Mesothelial cell of epicardium (in vitro differentiated cells): ENCODE results near the gene CREBL2. TPM values are rescaled to one million over a fixed set of nuclear protein-coding genes. Genes with fewer than 3 reads are reported as not detected.

ENCODE experiments used
- DNase-seq, 2 experiments: peaks; one replicate each; pipeline ENCODE4 v3.0.0; 2021; ENCODE audit warnings: low spot score in 2 of 2; ENCODE audit not compliant: unreplicated experiment in 2 of 2
- H3K27ac Mint-ChIP-seq: 2 replicates; pipeline ENCODE4 v1.8.0; 2021; ENCODE audit warnings: mixed read lengths
- H3K27me3 Mint-ChIP-seq: 2 replicates; pipeline ENCODE4 v1.8.0; 2021; ENCODE audit warnings: low read depth, mixed read lengths
- H3K36me3 Mint-ChIP-seq: 2 replicates; pipeline ENCODE4 v1.8.0; 2021; ENCODE audit warnings: mixed read lengths
- H3K4me1 Mint-ChIP-seq: 2 replicates; pipeline ENCODE4 v1.8.0; 2021; ENCODE audit warnings: mixed read lengths
- H3K4me3 Mint-ChIP-seq: 2 replicates; pipeline ENCODE4 v1.8.0; 2021; ENCODE audit warnings: mild to moderate bottlenecking, moderate library complexity, mixed read lengths
- H3K9me3 Mint-ChIP-seq: 2 replicates; pipeline ENCODE4 v1.8.0; 2021; ENCODE audit warnings: mixed read lengths
- total RNA-seq: library from RNA; stranded (reverse); gene quantifications from 3 replicates; pipeline ENCODE4 v1.2.1, GENCODE V29; 2021
- TF ChIP-seq, protein P1 (sequence below): fragments of 200-600 bp; sonication (generic); IDR thresholded peaks from one replicate; pipeline ENCODE4 v1.5.0; 2021; ENCODE audit warnings: antibody characterized with exemption; ENCODE audit not compliant: unreplicated experiment

The CREBL2 gene
- total RNA-seq, 1 donor from 2014 or later: 8.0 TPM

DNA sequence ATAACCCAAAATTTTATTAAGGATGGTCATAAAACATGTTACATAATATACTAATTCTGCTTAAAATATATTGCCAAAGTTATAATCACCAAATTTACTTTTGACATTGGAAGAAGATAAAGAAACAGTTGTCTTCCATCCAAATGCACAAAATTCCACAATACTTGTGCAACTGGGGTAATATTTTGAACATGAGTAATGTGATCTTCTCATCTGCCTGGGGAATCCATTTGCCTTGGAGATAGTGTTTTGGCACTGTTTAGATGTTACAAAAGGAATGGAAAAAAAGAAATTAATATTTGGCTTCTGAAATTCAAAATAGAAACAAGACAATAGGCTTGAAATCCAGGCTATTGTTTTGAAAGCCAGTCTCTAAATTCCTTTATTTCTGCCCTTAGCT, 75.2 kb downstream of the CREBL2 start:
- no peak for DNase-seq
- no peaks in the 10 kb centered on the region for H3K36me3 Mint-ChIP-seq

DNA sequence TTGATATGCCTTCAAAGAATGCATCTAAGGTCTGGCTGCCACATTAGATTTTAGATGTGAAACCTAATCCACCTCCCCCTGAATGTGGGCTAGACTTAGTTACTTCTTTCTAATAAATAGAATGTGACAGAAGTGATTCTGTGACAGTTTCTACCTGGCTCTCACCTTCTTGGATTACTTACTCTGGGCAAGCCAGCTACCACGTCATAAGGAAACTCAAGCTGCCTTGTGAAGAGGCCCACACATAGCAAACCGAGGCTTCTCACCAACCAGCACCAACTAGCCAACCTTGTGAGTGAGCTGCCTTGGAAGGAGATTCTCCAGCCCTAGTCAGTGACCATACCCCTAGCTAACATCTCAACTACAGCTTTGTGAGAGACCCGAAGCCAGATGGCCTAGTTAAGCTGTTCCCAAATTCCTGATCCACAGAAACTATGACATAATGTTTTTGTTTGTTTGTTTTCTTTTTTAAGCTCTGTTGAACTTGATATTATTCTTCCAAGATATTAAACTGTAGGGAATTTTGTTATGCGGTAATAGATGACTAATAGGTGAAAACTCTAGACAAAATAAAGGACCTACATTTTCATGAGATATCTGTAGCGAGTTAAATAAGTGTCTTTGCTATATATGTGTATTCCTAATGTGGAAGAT, 78.1 kb downstream of the CREBL2 start:
- TF ChIP-seq, protein P1, sequence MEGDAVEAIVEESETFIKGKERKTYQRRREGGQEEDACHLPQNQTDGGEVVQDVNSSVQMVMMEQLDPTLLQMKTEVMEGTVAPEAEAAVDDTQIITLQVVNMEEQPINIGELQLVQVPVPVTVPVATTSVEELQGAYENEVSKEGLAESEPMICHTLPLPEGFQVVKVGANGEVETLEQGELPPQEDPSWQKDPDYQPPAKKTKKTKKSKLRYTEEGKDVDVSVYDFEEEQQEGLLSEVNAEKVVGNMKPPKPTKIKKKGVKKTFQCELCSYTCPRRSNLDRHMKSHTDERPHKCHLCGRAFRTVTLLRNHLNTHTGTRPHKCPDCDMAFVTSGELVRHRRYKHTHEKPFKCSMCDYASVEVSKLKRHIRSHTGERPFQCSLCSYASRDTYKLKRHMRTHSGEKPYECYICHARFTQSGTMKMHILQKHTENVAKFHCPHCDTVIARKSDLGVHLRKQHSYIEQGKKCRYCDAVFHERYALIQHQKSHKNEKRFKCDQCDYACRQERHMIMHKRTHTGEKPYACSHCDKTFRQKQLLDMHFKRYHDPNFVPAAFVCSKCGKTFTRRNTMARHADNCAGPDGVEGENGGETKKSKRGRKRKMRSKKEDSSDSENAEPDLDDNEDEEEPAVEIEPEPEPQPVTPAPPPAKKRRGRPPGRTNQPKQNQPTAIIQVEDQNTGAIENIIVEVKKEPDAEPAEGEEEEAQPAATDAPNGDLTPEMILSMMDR: no peak
- no peak for DNase-seq

More for the DNA sequence above, 75.2 kb downstream of the CREBL2 start:
- H3K9me3 Mint-ChIP-seq: no peaks in the 10 kb centered on the region
- no peak overlapping the region for H3K4me3 Mint-ChIP-seq
- H3K4me1 Mint-ChIP-seq: peaks cover 7% of the 10 kb centered on the region
- H3K27ac Mint-ChIP-seq: no peak overlapping the region
- TF ChIP-seq, protein P1: no peak
- H3K27me3 Mint-ChIP-seq: peaks cover 2% of the 10 kb centered on the region

DNA sequence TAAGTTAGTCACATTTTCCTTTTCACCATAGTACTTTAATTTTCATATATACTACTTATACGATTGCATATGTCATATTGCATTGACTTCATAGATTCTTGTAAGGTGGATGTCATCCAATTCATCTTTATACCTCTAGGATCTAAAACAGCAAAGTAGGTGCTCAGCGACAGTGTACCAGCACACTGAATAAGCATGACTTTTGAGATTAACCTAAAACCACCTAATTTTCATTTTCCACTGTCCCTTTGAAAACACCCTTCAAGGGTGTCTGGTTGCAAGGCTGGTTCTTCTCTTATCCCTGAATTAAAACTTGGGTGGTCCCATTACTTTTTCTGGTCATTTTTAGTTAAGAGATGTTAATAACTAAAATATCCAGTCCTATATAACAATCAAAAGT, 79.9 kb downstream of the CREBL2 start:
- Mint-ChIP-seq H3K4me1 (peaks cover 7% of the 10 kb centered on the region), H3K27me3 (peaks cover 2% of the 10 kb centered on the region), H3K27ac (no peak overlapping the region), H3K36me3 (no peaks in the 10 kb centered on the region), H3K9me3 (no peaks in the 10 kb centered on the region), H3K4me3 (no peak overlapping the region)
- TF ChIP-seq, protein P1: no peak
- DNase-seq: no peak

More for the DNA sequence above, 78.1 kb downstream of the CREBL2 start:
- H3K4me3 Mint-ChIP-seq: no peak overlapping the region
- H3K27ac Mint-ChIP-seq: no peak overlapping the region
- no peaks in the 10 kb centered on the region for H3K9me3 Mint-ChIP-seq
- H3K36me3 Mint-ChIP-seq: no peaks in the 10 kb centered on the region
- H3K4me1 Mint-ChIP-seq: peaks cover under 1% of the 10 kb centered on the region
- H3K27me3 Mint-ChIP-seq: peaks cover 2% of the 10 kb centered on the region

DNA sequence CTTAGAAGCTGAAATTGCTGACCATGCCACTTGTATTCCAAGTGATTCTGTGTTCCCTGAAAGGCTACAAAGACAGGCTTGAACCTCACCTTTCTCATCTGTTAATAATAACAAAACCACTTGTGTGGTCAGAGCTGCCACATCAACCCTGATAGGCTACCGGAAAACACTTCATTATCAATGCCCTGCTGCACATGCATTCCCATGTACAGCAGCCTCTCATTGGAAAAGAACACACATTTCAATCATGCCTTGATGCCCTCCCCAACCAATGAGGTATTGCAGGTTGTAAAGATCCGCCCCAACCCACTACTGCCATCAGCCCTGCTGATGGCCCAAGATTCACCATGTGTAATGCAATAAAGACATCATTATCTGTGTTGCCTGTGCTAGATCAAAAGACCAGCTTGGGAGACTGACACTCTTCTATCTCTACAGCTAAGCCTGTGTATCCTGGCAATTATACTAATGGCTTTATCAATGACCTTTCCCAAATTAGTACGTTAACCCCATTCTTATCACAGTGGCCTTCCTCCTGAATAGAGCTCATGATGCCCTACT, 81.5 kb downstream of the CREBL2 start:
- Mint-ChIP-seq H3K27ac (no peak overlapping the region), H3K36me3 (no peaks in the 10 kb centered on the region), H3K9me3 (no peaks in the 10 kb centered on the region), H3K27me3 (peaks cover 2% of the 10 kb centered on the region), H3K4me3 (no peak overlapping the region), H3K4me1 (peaks cover 15% of the 10 kb centered on the region)
- DNase-seq: no peak
- TF ChIP-seq, protein P1: no peak

Other genes with a start within 250 kb of the CREBL2 start
- 31.4 to 31.9 TPM (median 31.5 TPM) in 3 replicates for gene DUSP16, start 49.0 kb upstream of the CREBL2 start, total RNA-seq
- 0.53 to 1.1 TPM (median 1.0 TPM) in 3 replicates for gene GPR19, start 84.3 kb downstream of the CREBL2 start, total RNA-seq
- gene CDKN1B, start 105.5 kb downstream of the CREBL2 start, total RNA-seq: 23.6 to 28.3 TPM (median 25.0 TPM) in 3 replicates
- gene APOLD1, start 173.8 kb downstream of the CREBL2 start, total RNA-seq: 3.0 to 5.1 TPM (median 3.9 TPM) in 3 replicates
- 69.3 to 70.8 TPM (median 70.4 TPM) in 3 replicates for gene DDX47, start 201.5 kb downstream of the CREBL2 start, total RNA-seq